Fibroblast of skin of left quadriceps (primary cell): ENCODE data around the gene RRAS2.
"Not testable (repeated sequence)": the region's sequence is repeated elsewhere in the genome, so short reads cannot be mapped to it uniquely, and the experiment has no call there.

Experiments
- DNase-seq, 2 experiments: peaks; one replicate each; pipeline ENCODE4 v3.0.0-alpha.2; 2013; ENCODE audit warnings: low read depth in 2 of 2

The RRAS2 gene

GRCh38 chr11:14358729-14359439 is at the start of gene RRAS2:
Gene RRAS2 (minus strand): TSS chr11:14359183. CDS start chr11:14358870, 313 bp downstream.
- DNase-seq: peak; percentile 43 to 47

GRCh38 chr11:14408612-14409011 is 49.6 kb upstream of the RRAS2 start:
- DNase-seq: no peak

GRCh38 chr11:14406116-14406515 is 47.1 kb upstream of the RRAS2 start:
- DNase-seq: not testable (repeated sequence)

GRCh38 chr11:14403528-14403927 is 44.5 kb upstream of the RRAS2 start:
- DNase-seq: not testable (repeated sequence)

- DNase-seq: no peak
Measured at GRCh38 chr11:14399087-14399486, 40.1 kb upstream of the RRAS2 start.

GRCh38 chr11:14396273-14396672 is 37.3 kb upstream of the RRAS2 start:
- no peak for DNase-seq

GRCh38 chr11:14393889-14394288 is 34.9 kb upstream of the RRAS2 start:
- DNase-seq: no peak

- DNase-seq: no peak
Measured at GRCh38 chr11:14393129-14393528, 34.1 kb upstream of the RRAS2 start.

GRCh38 chr11:14390669-14391068 is 31.7 kb upstream of the RRAS2 start:
- no peak for DNase-seq

GRCh38 chr11:14388352-14388751 is 29.4 kb upstream of the RRAS2 start:
- DNase-seq: no peak

GRCh38 chr11:14386895-14387480 is 28.0 kb upstream of the RRAS2 start:
- DNase-seq: peak; percentile 48 to 60

- no peak for DNase-seq
Measured at GRCh38 chr11:14386081-14386480, 27.1 kb upstream of the RRAS2 start.

GRCh38 chr11:14384338-14384737 is 25.4 kb upstream of the RRAS2 start:
- DNase-seq: peak in 1 of 2 experiments; percentile 42

- DNase-seq: no peak
Measured at GRCh38 chr11:14381968-14382367, 23.0 kb upstream of the RRAS2 start.

GRCh38 chr11:14380947-14381561 is 22.1 kb upstream of the RRAS2 start:
- DNase-seq: no peak

- DNase-seq: no peak
Measured at GRCh38 chr11:14380125-14380936, 21.3 kb upstream of the RRAS2 start.

GRCh38 chr11:14378171-14378570 is 19.2 kb upstream of the RRAS2 start:
- no peak for DNase-seq

GRCh38 chr11:14376920-14377319 is 17.9 kb upstream of the RRAS2 start:
- no peak for DNase-seq

- DNase-seq: no peak
Measured at GRCh38 chr11:14374922-14375830, 16.2 kb upstream of the RRAS2 start.

- DNase-seq: peak in 1 of 2 experiments; percentile 29
Measured at GRCh38 chr11:14373941-14374646, 15.1 kb upstream of the RRAS2 start.
